Activated T-helper 1 cell treated with Interleukin-2 at 50 U/mL for 16 hours (primary cell): ENCODE results near the gene TTF2.
A peak's percentile ranks its signal among the peaks of the same experiment; 100 is the strongest.

Experiments used
- DNase-seq: peaks from one replicate; pipeline ENCODE4 v3.0.0-alpha.2; 2020; ENCODE audit warnings: low read depth

The TTF2 gene

DNA sequence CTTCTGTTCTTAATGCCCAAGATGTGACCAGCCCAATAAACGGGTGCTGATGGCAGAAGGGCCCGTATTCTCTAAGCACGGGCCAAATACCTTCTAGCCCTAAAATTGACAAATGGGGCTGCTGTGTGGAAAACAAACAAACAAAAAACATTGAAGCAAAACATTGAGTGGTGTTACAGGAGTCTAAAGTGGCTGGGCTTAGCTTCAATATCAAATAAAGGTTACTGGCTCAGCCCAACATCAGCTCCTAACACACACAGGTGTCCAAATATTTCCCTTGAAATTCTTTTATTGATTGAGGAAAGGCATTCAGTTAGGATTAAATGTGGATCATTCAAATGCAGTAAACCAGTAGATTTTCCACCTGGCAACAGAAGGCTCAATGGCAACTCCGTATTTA, 13.3 kb upstream of the TTF2 start:
- DNase-seq, result no peak

DNA sequence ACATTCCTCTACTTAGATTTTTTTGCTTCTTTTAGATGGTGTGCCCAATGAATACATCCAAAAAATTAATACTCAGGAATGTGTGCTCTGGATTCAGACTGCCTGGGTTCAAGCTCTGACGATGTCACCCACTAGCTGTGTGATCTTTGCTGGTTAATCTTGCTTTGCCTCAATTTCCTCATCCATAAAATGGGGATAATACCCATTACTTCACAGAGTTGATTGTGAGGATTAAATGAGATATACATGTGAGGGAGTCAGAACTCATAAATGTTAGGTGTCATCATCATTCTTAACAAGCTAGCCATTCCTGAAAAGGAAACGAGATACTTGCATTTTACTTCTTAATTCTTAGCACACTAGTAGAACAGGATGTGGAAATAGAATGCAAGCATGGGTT, 12.9 kb upstream of the TTF2 start:
- no peak for DNase-seq

DNA sequence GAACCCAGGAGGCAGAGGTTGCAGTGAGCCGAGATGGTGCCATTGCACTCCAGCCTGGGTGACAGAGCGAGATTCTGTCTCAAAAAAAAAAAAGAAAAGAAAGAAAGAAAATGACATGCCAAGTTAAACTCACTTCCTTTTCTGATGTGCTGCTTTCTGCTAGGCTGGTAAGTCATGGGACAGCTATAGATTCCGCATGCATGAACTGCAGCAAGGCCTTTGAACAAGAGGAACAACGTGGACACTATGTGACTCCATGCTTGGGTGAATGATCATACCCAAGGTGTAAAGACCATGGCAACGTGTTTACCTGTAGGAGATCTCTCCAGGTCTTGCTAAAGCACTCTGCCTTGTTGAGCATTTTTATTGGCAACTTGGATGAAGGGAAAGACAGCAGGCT, 10.3 kb upstream of the TTF2 start:
- no peak for DNase-seq

DNA sequence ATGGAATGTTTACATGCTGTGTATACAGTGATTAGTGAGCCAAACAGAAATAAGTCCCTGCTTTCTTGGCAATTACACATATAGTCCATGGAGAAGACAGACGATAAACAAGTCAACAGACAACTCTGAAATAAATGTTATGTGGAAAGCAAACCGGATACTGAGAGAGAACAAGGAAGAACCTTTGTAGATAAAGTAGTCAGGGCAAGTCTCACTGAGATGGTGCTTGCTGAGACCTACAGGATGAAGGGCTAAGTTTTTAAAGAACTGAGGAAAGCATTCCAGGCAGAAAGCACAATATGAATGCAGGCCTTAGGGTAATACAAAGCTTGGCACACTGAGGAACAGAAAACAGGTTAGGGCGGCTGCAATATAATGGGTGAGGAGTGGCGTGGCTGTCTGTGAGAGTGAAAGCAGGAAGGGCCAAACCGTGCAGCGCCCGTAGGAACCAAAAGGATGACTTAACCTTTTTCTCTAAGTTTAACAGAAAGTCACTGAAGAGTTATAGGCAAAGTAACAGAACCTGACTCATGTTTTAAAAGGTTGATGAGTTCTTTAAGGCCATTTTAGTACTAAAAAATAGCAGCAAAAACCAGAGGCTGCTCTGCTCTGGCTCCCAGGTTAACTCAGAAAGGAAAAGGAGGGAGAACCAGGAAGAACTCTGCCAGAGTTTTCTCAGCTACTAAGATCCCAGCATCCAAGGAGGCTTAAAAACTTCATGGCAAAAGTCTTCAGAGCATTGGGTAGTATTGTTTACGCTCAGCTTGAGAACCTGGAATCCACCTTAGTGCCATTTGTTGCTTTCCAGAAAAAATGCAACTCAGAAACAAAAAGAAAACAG, 8.7 kb upstream of the TTF2 start:
- DNase-seq, result no peak

DNA sequence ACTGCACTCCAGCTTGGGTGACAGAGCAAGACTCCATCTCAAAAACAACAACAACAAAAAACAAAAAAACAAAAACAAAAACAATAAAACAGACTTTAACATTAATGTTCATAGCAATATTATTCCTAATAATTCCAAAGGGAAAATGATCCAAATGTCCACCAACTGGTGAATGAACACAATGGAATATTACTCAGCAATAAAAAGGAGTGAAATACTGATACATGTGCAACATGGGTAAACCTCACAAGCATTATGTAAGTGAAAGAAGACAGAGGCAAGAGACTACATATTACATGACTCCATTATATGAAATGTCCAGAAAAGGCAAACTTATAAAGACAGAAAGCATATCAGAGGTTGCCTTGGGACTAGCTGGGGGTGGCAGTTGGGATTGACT, 6.1 kb upstream of the TTF2 start:
- no peak for DNase-seq

- DNase-seq, result no peak
Measured at GRCh38 chr1:117058810-117059209, 1.3 kb upstream of the TTF2 start.

- DNase-seq, result peak; percentile 56
Measured at GRCh38 chr1:117059334-117059677, 820 bp upstream of the TTF2 start.

DNA sequence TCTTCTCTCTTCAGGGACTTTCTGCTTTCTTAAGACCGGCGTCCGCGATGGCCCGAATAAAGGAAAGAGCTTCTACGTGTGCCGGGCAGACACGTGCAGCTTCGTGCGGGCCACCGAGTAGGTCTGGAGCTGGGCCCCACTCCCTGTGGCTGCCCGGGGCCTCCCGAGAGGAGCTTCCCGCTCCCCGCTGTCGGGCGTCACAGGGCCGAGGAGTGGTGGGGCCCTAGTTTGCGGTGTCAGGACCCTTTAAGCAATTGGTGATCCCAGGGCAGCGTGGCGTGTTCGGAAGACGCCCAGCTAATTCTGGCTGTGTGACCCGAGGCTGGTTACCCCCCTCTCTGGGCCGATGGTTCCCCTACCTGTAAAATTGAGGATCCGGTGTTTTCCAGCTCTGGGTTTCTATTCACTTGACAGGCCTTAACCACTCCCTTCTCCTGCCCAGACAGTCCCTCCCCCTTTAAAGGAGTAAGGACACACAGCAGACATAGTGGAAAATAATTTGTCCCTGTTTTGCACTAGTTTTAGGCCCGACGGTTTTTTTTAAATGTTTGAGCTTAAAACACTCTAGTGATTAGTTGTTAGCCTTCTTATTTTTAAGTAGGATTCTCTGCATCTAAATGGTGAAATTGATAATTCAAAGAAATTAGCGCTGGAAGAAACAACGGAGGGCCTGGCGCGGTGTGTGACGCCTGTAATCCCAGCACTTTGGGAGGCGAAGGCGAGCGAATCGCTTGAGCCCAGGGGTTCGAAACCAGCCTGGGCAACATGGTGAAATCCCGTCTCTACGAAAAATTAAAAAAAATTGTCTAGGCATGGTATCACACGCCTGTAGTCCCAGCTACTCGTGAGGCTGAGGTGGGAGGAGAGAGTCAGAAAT, 553 bp downstream of the TTF2 start:
- DNase-seq, result no peak

GRCh38 chr1:117061986-117062415, 1.9 kb downstream of the TTF2 start:
- DNase-seq, result no peak

DNA sequence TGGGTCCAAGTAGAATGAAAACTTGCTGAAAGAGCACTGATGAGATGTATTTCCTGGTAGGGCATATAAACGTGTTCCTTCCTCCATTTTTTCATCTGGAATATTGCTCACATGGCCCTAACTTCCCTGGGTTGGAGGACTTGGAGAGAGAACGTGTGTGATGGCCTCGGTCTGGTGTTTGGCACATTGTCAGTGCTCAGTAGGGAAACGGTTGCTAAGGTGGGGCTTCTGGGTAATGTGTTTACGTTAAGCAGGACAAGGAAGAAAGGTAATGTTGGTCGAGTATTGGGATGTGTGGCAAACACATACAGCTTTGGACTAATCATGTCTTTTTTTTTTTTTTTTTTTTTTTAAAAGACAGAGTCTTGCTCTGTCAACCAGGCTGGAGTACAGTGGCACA, 6.2 kb downstream of the TTF2 start:
- no peak for DNase-seq

DNA sequence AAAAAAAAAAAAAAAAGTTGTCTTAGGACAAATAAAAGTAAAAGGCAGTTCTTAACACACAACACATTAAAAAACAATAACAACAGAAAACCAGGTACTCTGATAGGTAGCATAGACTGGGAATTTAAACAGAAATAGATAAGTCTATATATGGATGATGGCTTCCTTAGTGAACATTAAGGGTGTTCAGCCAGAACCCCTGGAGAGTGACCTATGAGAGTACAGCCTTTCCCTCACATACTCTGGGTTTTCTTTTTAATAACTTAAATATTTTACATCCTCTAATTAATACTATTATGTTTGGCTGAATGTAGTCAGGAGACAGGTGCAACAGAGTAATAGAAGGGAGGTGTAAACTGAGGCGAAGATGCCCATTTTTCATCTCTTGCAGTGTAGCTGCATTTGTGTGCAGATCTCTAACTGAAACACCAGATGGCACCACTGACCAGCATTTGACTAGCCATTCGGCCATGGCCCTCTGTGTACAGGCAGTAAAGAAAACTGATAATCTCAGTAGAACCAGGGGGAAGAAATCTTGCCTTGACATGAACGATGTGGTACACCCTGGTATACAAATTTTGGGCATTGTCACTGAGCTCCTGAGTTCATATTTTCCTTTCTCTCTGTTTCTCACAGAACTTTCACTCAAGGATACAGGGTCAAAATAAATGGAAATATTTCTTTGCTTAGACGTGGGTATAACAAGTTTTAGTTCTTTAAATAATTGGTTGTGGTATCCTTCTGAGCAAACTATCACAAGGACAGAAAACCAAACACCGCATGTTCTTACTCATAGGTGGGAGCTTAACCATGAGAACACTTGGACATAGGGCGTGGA, 7.6 kb downstream of the TTF2 start:
- no peak for DNase-seq

DNA sequence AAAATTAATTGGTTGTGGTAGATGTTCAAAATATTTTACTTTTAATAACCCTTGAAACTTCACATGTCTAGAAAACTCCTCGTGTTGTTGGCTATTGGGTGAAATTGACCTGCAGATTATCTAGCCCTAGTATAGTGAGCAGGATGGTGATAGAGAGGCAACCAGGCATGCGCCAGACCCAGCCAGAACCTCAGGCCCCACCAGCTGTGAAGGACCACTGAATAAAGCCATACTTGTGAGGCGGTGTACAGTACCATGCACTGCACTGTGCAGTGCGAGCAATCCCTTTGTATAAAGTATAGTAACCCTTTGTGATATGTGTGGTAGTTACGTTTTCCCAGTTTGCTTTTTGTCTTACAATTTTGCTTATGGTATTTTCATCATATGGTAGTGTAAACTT, 8.5 kb downstream of the TTF2 start:
- DNase-seq, result no peak

- DNase-seq, result no peak
Measured at GRCh38 chr1:117069220-117069844, 9.2 kb downstream of the TTF2 start.

GRCh38 chr1:117070124-117070523, 10.0 kb downstream of the TTF2 start:
- DNase-seq, result no peak

DNA sequence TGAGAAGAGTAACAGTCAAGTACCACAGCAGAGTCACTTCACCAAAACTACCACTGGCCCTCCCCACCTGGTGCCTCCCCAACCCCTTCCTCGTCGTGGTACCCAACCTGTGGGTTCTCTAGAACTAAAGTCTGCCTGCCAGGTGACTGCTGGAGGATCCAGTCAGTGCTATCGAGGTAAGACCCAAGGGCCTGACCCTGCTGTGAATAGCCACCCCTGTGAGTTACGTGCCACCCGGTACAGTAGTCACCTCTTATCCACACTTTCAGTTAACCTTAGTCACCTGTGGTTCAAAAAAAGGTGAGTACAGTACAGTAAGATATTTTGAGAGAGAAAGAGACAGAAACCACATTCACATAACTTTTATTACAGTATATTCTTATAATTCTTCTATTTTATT, 16.5 kb downstream of the TTF2 start:
- no peak for DNase-seq

DNA sequence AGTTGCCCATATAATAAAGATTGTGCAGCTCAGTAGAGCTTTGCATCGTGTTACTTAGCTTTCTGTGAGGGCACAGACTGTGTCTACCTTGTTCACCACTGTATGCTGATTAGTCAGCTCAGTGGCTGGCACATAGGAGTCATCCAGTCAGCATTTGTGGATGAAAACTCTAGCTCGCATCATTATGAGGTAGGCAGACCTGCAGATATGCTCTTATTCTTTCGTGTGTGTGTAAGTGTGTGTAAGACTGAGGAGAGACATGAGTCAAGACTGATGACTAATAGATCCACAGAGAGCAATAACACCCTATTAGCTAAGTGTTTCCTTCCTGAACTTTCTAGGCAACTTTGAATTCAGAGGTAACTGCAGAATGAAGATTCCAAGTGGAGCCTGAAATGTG, 17.1 kb downstream of the TTF2 start:
- DNase-seq, result no peak

GRCh38 chr1:117079737-117080136, 19.6 kb downstream of the TTF2 start:
- DNase-seq, result no peak

GRCh38 chr1:117084231-117084630, 24.1 kb downstream of the TTF2 start:
- no peak for DNase-seq

- DNase-seq, result no peak
Measured at GRCh38 chr1:117087686-117088085, 27.6 kb downstream of the TTF2 start.

DNA sequence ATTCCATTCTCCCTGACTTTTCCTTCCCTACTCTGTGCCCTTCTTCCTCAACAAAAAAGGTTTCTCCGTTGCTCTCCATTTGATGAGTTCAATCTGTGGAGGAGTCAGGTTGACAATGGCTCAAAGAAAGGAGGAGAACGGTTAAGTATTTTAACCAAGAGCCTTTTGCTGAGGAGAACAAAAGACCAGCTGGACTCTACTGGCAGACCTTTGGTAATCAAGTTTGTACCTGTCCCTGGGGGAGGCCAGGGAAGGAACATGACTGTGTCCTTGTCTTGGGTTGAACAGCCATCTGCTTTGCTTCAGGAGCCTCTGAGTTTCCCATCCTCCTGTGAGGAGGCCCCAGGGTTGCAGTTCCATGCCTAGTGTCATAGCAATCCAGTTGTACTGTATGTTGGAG, 29.9 kb downstream of the TTF2 start:
- DNase-seq, result no peak

DNA sequence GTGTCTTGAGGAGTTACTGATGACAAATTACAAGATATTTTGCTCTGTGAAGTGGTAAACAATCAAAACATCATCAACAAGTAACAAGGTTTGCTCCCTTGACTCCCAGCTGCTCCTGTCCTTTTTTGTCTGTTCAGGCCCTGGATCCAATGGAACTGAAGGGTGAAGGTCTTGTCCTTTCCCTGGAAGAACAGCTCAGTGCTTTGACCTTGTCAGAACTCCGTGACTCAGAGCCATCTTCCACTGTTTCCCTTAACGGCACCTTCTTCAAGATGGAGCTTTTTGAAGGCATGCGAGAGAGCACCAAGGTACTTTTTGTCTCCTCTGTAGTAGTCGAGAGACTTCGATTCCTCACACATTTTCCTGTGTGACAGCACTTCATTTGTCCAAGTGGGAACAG, 32.5 kb downstream of the TTF2 start:
- DNase-seq, result no peak

GRCh38 chr1:117093091-117093534, 33.0 kb downstream of the TTF2 start:
- DNase-seq, result no peak
